K562 (cell line): ENCODE measurements around the gene OR51S1. TPM values are rescaled to one million over a fixed set of nuclear protein-coding genes. Genes with fewer than 3 reads are reported as not detected.

Experiments used
- ARID3A ChIP-seq: IDR thresholded peaks from 2 replicates; pipeline ENCODE4 v1.6.1; 2012; ENCODE audit warnings: low read depth, low read length, improper control_type of control experiment, borderline replicate concordance
- ATF3 ChIP-seq, 2 experiments: fragments of 450-650 bp in 1 of 2; sonication (generic) in 1 of 2; formaldehyde crosslinking in 1 of 2; IDR thresholded peaks in 1 of 2; conservative IDR thresholded peaks in 1 of 2; 2 replicates each; pipeline versions ENCODE4 v1.6.1 to v1.8.1; 2016 to 2023; ENCODE audit warnings: mild to moderate bottlenecking in 2 of 2, moderate library complexity in 2 of 2, inconsistent platforms in 1 of 2, missing genetic modification reagents in 1 of 2
- BRCA1 ChIP-seq, 2 experiments: fragments of 450-650 bp in 1 of 2; sonication (generic) in 1 of 2; formaldehyde crosslinking in 1 of 2; IDR thresholded peaks; 2 replicates each; pipeline versions ENCODE4 v1.5.0 to v1.6.1; 2017 to 2020; ENCODE audit warnings: mild to moderate bottlenecking in 1 of 2, missing genetic modification reagents in 1 of 2
- CEBPG ChIP-seq, 3 experiments: fragments of 200-800 bp in 1 of 3; sonication (Bioruptor generic) in 1 of 3; sonication (generic) in 1 of 3; formaldehyde crosslinking in 1 of 3; IDR thresholded peaks in 2 of 3; conservative IDR thresholded peaks in 1 of 3; 2 replicates each; pipeline versions ENCODE4 v1.6.1 to v1.8.0; 2016 to 2022; ENCODE audit warnings: missing compliant biosample characterization in 2 of 3, missing genetic modification characterization in 2 of 3, mild to moderate bottlenecking in 1 of 3, missing genetic modification reagents in 1 of 3
- ELF2 ChIP-seq: fragments of 250-450 bp; sonication (Bioruptor Pico); IDR thresholded peaks from 2 replicates; pipeline ENCODE4 v1.5.0; 2021; ENCODE audit warnings: mild to moderate bottlenecking
- GTF2F1 ChIP-seq: IDR thresholded peaks from 2 replicates; pipeline ENCODE4 v1.6.1; 2011; ENCODE audit warnings: low read depth, low read length, improper control_type of control experiment
- HMBOX1 ChIP-seq: sonication (generic); IDR thresholded peaks from 2 replicates; pipeline ENCODE4 v1.6.1; 2016
- MAFG ChIP-seq: fragments of 450-650 bp; conservative IDR thresholded peaks from 2 replicates; pipeline ENCODE4 v1.6.1; 2016; ENCODE audit warnings: missing genetic modification characterization, missing compliant biosample characterization
- MBD1 ChIP-seq: fragments of 250-450 bp; sonication (Bioruptor Pico); IDR thresholded peaks from 2 replicates; pipeline ENCODE4 v1.8.0; 2022; ENCODE audit warnings: inconsistent platforms
- OTX1 ChIP-seq: fragments of 450-650 bp; formaldehyde crosslinking; IDR thresholded peaks from 2 replicates; pipeline ENCODE4 v1.4.0; 2022; ENCODE audit warnings: mild to moderate bottlenecking
- SMARCA4 ChIP-seq: fragments of 450-650 bp; IDR thresholded peaks from 2 replicates; pipeline ENCODE4 v1.6.1; 2016
- SMARCE1 ChIP-seq: fragments of 450-650 bp; IDR thresholded peaks from 2 replicates; pipeline ENCODE4 v1.7.1; 2016; ENCODE audit warnings: mild to moderate bottlenecking
- SNAPC5 ChIP-seq: fragments of 250-450 bp; sonication (Bioruptor Pico); IDR thresholded peaks from 2 replicates; pipeline ENCODE4 v1.8.0; 2021; ENCODE audit warnings: moderate library complexity, mild to moderate bottlenecking, inconsistent platforms
- SRSF9 ChIP-seq: fragments of 200-400 bp; formaldehyde crosslinking; IDR thresholded peaks from 2 replicates; pipeline ENCODE4 v1.6.1; 2017; ENCODE audit warnings: low read depth, low read length, borderline replicate concordance
- STAT5A ChIP-seq: IDR thresholded peaks from 2 replicates; pipeline ENCODE4 v1.6.1; 2012; ENCODE audit warnings: low read length, inconsistent platforms, borderline replicate concordance
- ZNF124 ChIP-seq: sonication (generic); formaldehyde crosslinking; IDR thresholded peaks from 2 replicates; pipeline ENCODE4 v1.8.1; 2022; ENCODE audit warnings: missing genetic modification reagents
- ZNF232 ChIP-seq: sonication (generic); formaldehyde crosslinking; IDR thresholded peaks from 2 replicates; pipeline ENCODE4 v1.8.0; 2022; ENCODE audit warnings: mild to moderate bottlenecking, missing genetic modification reagents
- ZNF561 ChIP-seq: fragments of 450-650 bp; formaldehyde crosslinking; conservative IDR thresholded peaks from 2 replicates; pipeline ENCODE4 v1.4.0; 2020; ENCODE audit warnings: mild to moderate bottlenecking, moderate library complexity
- polyA plus RNA-seq, 8 experiments: library from polyadenylated mRNA; depleted of rRNA in 4 of 8; stranded (reverse) in 5 of 8; unstranded in 3 of 8; fragments of >200 nt; fragmentation: Nextera tagmentation in 2 of 8; fragmentation: Illumina TruSeq in 1 of 8; extraction: Ambion mirVana in 2 of 8; extraction: Trizol in 1 of 8; gene quantifications; 2 replicates each; pipeline versions ENCODE4 v1.2.1 to v1.2.3, GENCODE V29; 2011 to 2014; ENCODE audit warnings: inconsistent platforms in 1 of 8, missing spikeins in 1 of 8
- total RNA-seq, 7 experiments: library from RNA; depleted of rRNA in 6 of 7; stranded (reverse); fragments of >200 nt in 6 of 7; fragmentation: Illumina TruSeq in 2 of 7; extraction: Trizol in 2 of 7; gene quantifications; 2 replicates each; pipeline versions ENCODE4 v1.2.1 to v1.2.3, GENCODE V29; 2011 to 2021; ENCODE audit warnings: low replicate concordance in 1 of 7

Gene OR51S1
- total and polyA plus RNA-seq, 9 of the 15 experiments (the other 6 are each of a cell fraction or from before 2014, with no cell fraction given) = not detected

GRCh38 chr11:4891996-4892640 is 43.1 kb upstream of the OR51S1 start (continued):
- no peak for TF ChIP-seq GTF2F1
- no peak for TF ChIP-seq MBD1 (CRISPR knock-in tag)
- TF ChIP-seq HMBOX1 = peak; percentile 71
- TF ChIP-seq SRSF9 = no peak
- TF ChIP-seq MAFG = 0 out of 2 replicates have a peak, but pooled peaks have one; percentile 11
- TF ChIP-seq ELF2 = no peak
- TF ChIP-seq SMARCE1 = 0 out of 2 replicates have a peak, but pooled peaks have one; percentile 51
- no peak for TF ChIP-seq ZNF232
- TF ChIP-seq ZNF561 = no peak
- no peak for TF ChIP-seq BRCA1 (IDR thresholded peaks at IDR 0.05)
- no peak for TF ChIP-seq BRCA1 (CRISPR knock-in tag; IDR thresholded peaks at IDR 0.05)
- no peak for TF ChIP-seq CEBPG (CRISPR knock-in tag; IDR thresholded peaks at IDR 0.05)
- TF ChIP-seq CEBPG (tag; conservative IDR thresholded peaks at IDR 0.05 in 1 of 2, IDR thresholded peaks at IDR 0.05 in 1 of 2) = no peak
- peak; percentile 63 for TF ChIP-seq ATF3 (IDR thresholded peaks at IDR 0.05)
- no peak for TF ChIP-seq ATF3 (CRISPR knock-in tag; conservative IDR thresholded peaks at IDR 0.05)
- no peak for TF ChIP-seq STAT5A
- no peak for TF ChIP-seq ZNF124
- peak; percentile 58; the same call in 1 of the 2 replicates for TF ChIP-seq SMARCA4
- TF ChIP-seq SNAPC5 (CRISPR knock-in tag) = no peak
- no peak for TF ChIP-seq OTX1 (CRISPR knock-in tag)
- TF ChIP-seq ARID3A = 0 out of 2 replicates have a peak, but pooled peaks have one; percentile 20
